IMR-90 (cell line): ENCODE data around the gene MSH3. TPM values are rescaled to one million over a fixed set of nuclear protein-coding genes. Genes with fewer than 3 reads are reported as not detected.

Experiments used
- ATAC-seq: fragments of 200-7000 bp; cut with Tn5 transposase; 2 replicates; pipeline ENCODE4 v1.9.1; 2020; ENCODE audit warnings: low read depth, mild to moderate bottlenecking, moderate library complexity
- BruUV-seq: library from RNA; stranded (reverse); fragments of 400-500 nt; replicated peaks from 2 replicates; lab custom pipeline; 2021; lab: Mats Ljungman, UMichigan
- CTCF ChIA-PET: fragments of 300-600 bp; formaldehyde crosslinking; extraction: SDS; loops from one replicate; lab custom pipeline; 2021; ENCODE audit warnings: antibody characterized with exemption; lab: Yijun Ruan, JAX
- POLR2A ChIA-PET: fragments of 300-600 bp; sonication (Branson Sonifier 250); formaldehyde crosslinking; loops from one replicate; lab custom pipeline; 2022; ENCODE audit warnings: antibody characterized with exemption; ENCODE audit not compliant: unreplicated experiment; lab: Charles Lee
- DNase-seq: peaks from one replicate; pipeline ENCODE4 v3.0.0; 2013
- H2AFZ ChIP-seq: replicated peaks from 2 replicates; pipeline ENCODE3; 2013; ENCODE audit warnings: low read length, mild to moderate bottlenecking; ENCODE audit not compliant: poor library complexity
- H2AK5ac ChIP-seq: 2 replicates; pipeline ENCODE4 v1.6.1; 2013; ENCODE audit warnings: low read depth, low read length, inconsistent platforms
- H2AK9ac ChIP-seq: replicated peaks from 2 replicates; pipeline ENCODE3; 2013; ENCODE audit warnings: mild to moderate bottlenecking, low read depth, low read length, moderate library complexity; ENCODE audit not compliant: poor library complexity
- H2BK120ac ChIP-seq: 2 replicates; pipeline ENCODE4 v1.6.1; 2013; ENCODE audit warnings: low read depth, low read length, inconsistent platforms
- H2BK15ac ChIP-seq: 3 replicates; pipeline ENCODE4 v1.6.1; 2013; ENCODE audit warnings: low read depth, low read length, inconsistent platforms
- H2BK20ac ChIP-seq: 2 replicates; pipeline ENCODE4 v1.6.1; 2013; ENCODE audit warnings: low read depth, mild to moderate bottlenecking, inconsistent platforms, low read length, moderate library complexity
- H2BK5ac ChIP-seq: 2 replicates; pipeline ENCODE4 v1.6.1; 2013; ENCODE audit warnings: mild to moderate bottlenecking, low read depth, low read length, inconsistent platforms; ENCODE audit not compliant: poor library complexity, severe bottlenecking
- H3K14ac ChIP-seq: replicated peaks from 2 replicates; pipeline ENCODE4 v1.6.1; 2013; ENCODE audit warnings: low read depth, low read length, inconsistent platforms
- H3K18ac ChIP-seq: 2 replicates; pipeline ENCODE4 v1.6.1; 2013; ENCODE audit warnings: low read depth, low read length, control low read depth
- H3K23ac ChIP-seq: 2 replicates; pipeline ENCODE4 v1.6.1; 2013; ENCODE audit warnings: low read depth, low read length, inconsistent platforms
- H3K27ac ChIP-seq: 2 replicates; pipeline ENCODE4 v1.5.1; 2013; ENCODE audit warnings: mild to moderate bottlenecking, control low read depth, low read length; ENCODE audit not compliant: insufficient read depth
- H3K27me3 ChIP-seq: 2 replicates; pipeline ENCODE4 v1.6.1; 2013; ENCODE audit warnings: low read length; ENCODE audit not compliant: control insufficient read depth, insufficient read depth
- H3K36me3 ChIP-seq: 2 replicates; pipeline ENCODE4 v1.6.1; 2013; ENCODE audit warnings: low read length, mixed read lengths; ENCODE audit not compliant: control insufficient read depth, insufficient read depth
- H3K4ac ChIP-seq: 2 replicates; pipeline ENCODE4 v1.6.1; 2013; ENCODE audit warnings: low read depth, low read length, inconsistent platforms
- H3K4me1 ChIP-seq: 2 replicates; pipeline ENCODE4 v1.6.1; 2013; ENCODE audit warnings: low read length, mixed read lengths; ENCODE audit not compliant: control insufficient read depth, insufficient read depth
- H3K4me2 ChIP-seq: 2 replicates; pipeline ENCODE4 v1.6.1; 2013; ENCODE audit warnings: low read depth, mild to moderate bottlenecking, control low read depth, low read length, moderate library complexity
- H3K4me3 ChIP-seq: 2 replicates; pipeline ENCODE4 v1.5.1; 2013; ENCODE audit warnings: low read depth, mild to moderate bottlenecking, control low read depth, low read length, moderate library complexity; ENCODE audit not compliant: insufficient read depth
- H3K56ac ChIP-seq: 2 replicates; pipeline ENCODE4 v1.6.1; 2013; ENCODE audit warnings: low read length, inconsistent platforms; ENCODE audit not compliant: insufficient read depth; ENCODE audit errors: extremely low read depth
- H3K79me1 ChIP-seq, 2 experiments: 2 replicates each; pipeline ENCODE4 v1.6.1; 2013; ENCODE audit warnings: low read length in 2 of 2, inconsistent platforms in 1 of 2, low read depth in 1 of 2
- H3K9ac ChIP-seq: 2 replicates; pipeline ENCODE4 v1.6.1; 2013; ENCODE audit warnings: low read depth, low read length, control low read depth
- H3K9me1 ChIP-seq: 2 replicates; pipeline ENCODE4 v1.6.1; 2013; ENCODE audit warnings: low read length, inconsistent platforms; ENCODE audit not compliant: insufficient read depth
- H3K9me3 ChIP-seq: 2 replicates; pipeline ENCODE4 v1.6.1; 2013; ENCODE audit warnings: low read length; ENCODE audit not compliant: control insufficient read depth, insufficient read depth
- H4K20me1 ChIP-seq: 2 replicates; pipeline ENCODE4 v1.6.1; 2013; ENCODE audit warnings: low read length, inconsistent platforms; ENCODE audit not compliant: insufficient read depth
- H4K5ac ChIP-seq: 2 replicates; pipeline ENCODE4 v1.6.1; 2013; ENCODE audit warnings: mild to moderate bottlenecking, low read depth, low read length, control low read depth
- H4K8ac ChIP-seq, 2 experiments: 2 replicates each; pipeline ENCODE4 v1.6.1; 2013; ENCODE audit warnings: low read depth in 2 of 2, low read length in 2 of 2, control low read depth in 1 of 2, inconsistent platforms in 1 of 2
- H4K91ac ChIP-seq: 2 replicates; pipeline ENCODE4 v1.6.1; 2013; ENCODE audit warnings: low read depth, low read length, inconsistent platforms; ENCODE audit not compliant: insufficient read depth
- CTCF ChIP-seq: conservative IDR thresholded peaks from 2 replicates; pipeline ENCODE4 v1.5.1; 2012; ENCODE audit warnings: mild to moderate bottlenecking, low read depth, low read length, improper control_type of control experiment
- POLR2A ChIP-seq: IDR thresholded peaks from 2 replicates; pipeline ENCODE4 v1.6.1; 2012; ENCODE audit warnings: mild to moderate bottlenecking, low read depth, low read length
- RAD21 ChIP-seq: IDR thresholded peaks from 2 replicates; pipeline ENCODE4 v1.6.1; 2012; ENCODE audit warnings: low read length, improper control_type of control experiment
- SMC3 ChIP-seq: fragments of 150-350 bp; IDR thresholded peaks from 2 replicates; pipeline ENCODE4 v1.6.1; 2016; ENCODE audit warnings: low read depth, mild to moderate bottlenecking, antibody characterized with exemption, low read length, moderate library complexity
- WGBS, 2 experiments: methylation state at CpG; one replicate each; pipeline versions ENCODE4 v1.1.5 to v1.1.7; 2013; ENCODE audit warnings: missing lambda C conversion rate in 2 of 2; ENCODE audit not compliant: insufficient read length in 1 of 2; ENCODE audit errors: extremely low coverage in 2 of 2; 5-methylcytosine and 5-hydroxymethylcytosine counted together
- dilution Hi-C: fragments of 300-500 bp; cut with HindIII; formaldehyde crosslinking; loops from one replicate; pipeline ENCODE4 v1.14.3; 2018; ENCODE audit warnings: low sequenced_read_pairs; ENCODE audit not compliant: unreplicated experiment
- in situ Hi-C: fragments of 300-500 bp; cut with MboI; formaldehyde crosslinking; loops from 3 replicates; pipeline ENCODE4 v1.14.3; 2019; ENCODE audit warnings: low sequenced_read_pairs, inconsistent platforms, mixed read lengths
- intact Hi-C: fragments of 100-400 bp; cut with micrococcal nuclease; formaldehyde crosslinking; loops from 2 replicates; pipeline ENCODE4 v1.10.0; 2022
- polyA plus RNA-seq, 3 experiments: library from polyadenylated mRNA; depleted of rRNA; stranded (reverse); fragments of >200 nt; gene quantifications; 2 replicates each; pipeline ENCODE4 v1.2.3, GENCODE V29; 2012; ENCODE audit warnings: low replicate concordance in 1 of 3
- total RNA-seq: library from RNA; depleted of rRNA; stranded (reverse); fragments of >200 nt; gene quantifications from 2 replicates; pipeline ENCODE4 v1.2.3, GENCODE V29; 2012

Gene MSH3
- total and polyA plus RNA-seq, 2 of the 4 experiments (the other 2 are of a cell fraction), result 4.6 to 13.3 TPM

DNA sequence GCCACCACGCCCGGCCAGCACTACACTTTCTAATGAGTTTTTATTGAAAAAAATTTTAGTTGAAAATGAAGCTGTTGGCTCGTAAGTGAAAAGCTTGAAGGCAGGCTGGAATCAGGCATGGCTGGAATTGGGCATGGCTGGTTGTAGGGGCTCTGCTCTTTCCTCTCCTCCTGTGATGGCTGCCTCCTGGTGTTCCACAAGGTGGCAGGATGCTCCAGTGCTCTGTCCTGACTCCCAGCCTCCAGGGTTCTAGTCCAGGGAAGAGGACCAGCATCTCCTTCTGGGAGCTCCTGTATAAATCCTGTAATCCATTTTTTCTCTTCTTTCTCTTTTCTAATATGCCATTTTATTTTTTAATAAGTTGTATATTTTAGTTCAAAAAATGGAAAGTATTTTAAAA lies 57.5 kb downstream of the MSH3 start:
- H3K56ac ChIP-seq, result no peak overlapping the region
- H2AK5ac ChIP-seq, result no peak overlapping the region
- no peak overlapping the region for H2AK9ac ChIP-seq
- POLR2A ChIA-PET, result no interaction called here
- intact Hi-C loops, result loop anchor here (5.0 kb wide), 3 partner anchors 250 to 485 kb away; partner anchors contain the start of gene RASGRF2
- no peak overlapping the region for H2BK20ac ChIP-seq
- H3K27ac ChIP-seq, result no peak overlapping the region
- H3K4me3 ChIP-seq, result no peak overlapping the region
- peaks cover 2% of the 10 kb centered on the region; the same call in 1 of the 2 replicates for H3K36me3 ChIP-seq
- in situ Hi-C loops, result no loop called here
- no peak overlapping the region for H4K5ac ChIP-seq
- no peak overlapping the region for H4K8ac ChIP-seq
- H3K4ac ChIP-seq, result no peak overlapping the region
- no peaks in the 10 kb centered on the region for H4K20me1 ChIP-seq
- no peak overlapping the region for H2BK5ac ChIP-seq
- no peak overlapping the region for H3K18ac ChIP-seq
- TF ChIP-seq RAD21, result peak; percentile 65
- no peak for TF ChIP-seq POLR2A
- TF ChIP-seq SMC3, result peak; percentile 46
- peak; percentile 44 for TF ChIP-seq CTCF
- dilution Hi-C loops, result no loop called here
- no CpG with 5 or more reads among the region's 3 CpGs for WGBS, 2 experiments
- H3K14ac ChIP-seq, result no peak overlapping the region
- H3K4me1 ChIP-seq, result peaks cover 3% of the 10 kb centered on the region
- ATAC-seq (peak; percentile 86), DNase-seq (peak; percentile 34)
- H3K27me3 ChIP-seq, result no peaks in the 10 kb centered on the region
- H3K9ac ChIP-seq, result no peak overlapping the region
- CTCF ChIA-PET, result interaction anchor here (0.6 to 1.4 kb wide), 4 partner anchors 252 to 454 kb away, joined by 3 to 6 read pairs (median 3); no protein-coding TSS in a partner anchor
- no peak overlapping the region for H2BK15ac ChIP-seq
- no peak overlapping the region for H4K91ac ChIP-seq
- no peak overlapping the region for H3K23ac ChIP-seq
- H3K4me2 ChIP-seq, result no peak overlapping the region
- H3K9me1 ChIP-seq, result no peaks in the 10 kb centered on the region
- no peak overlapping the region for H2AFZ ChIP-seq
- H2BK120ac ChIP-seq, result no peak overlapping the region
- peaks cover 0 to 10% of the 10 kb centered on the region in 2 experiments; a peak in 2 of 4 replicates for H3K79me1 ChIP-seq
- no TSS peak for BruUV-seq
- no peaks in the 10 kb centered on the region for H3K9me3 ChIP-seq
